Activated CD4-positive, CD25-positive, alpha-beta regulatory T cell (primary cell): Measurements from ENCODE around the gene CYB561D1.
"Not testable (repeated sequence)": the region's sequence is repeated elsewhere in the genome, so short reads cannot be mapped to it uniquely, and the experiment has no call there.

Experiments used
- DNase-seq, 4 experiments: peaks; one replicate each; lab custom pipeline; 2025; lab: John Stamatoyannopoulos, UW

CYB561D1 gene, protein sequence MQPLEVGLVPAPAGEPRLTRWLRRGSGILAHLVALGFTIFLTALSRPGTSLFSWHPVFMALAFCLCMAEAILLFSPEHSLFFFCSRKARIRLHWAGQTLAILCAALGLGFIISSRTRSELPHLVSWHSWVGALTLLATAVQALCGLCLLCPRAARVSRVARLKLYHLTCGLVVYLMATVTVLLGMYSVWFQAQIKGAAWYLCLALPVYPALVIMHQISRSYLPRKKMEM

DNA sequence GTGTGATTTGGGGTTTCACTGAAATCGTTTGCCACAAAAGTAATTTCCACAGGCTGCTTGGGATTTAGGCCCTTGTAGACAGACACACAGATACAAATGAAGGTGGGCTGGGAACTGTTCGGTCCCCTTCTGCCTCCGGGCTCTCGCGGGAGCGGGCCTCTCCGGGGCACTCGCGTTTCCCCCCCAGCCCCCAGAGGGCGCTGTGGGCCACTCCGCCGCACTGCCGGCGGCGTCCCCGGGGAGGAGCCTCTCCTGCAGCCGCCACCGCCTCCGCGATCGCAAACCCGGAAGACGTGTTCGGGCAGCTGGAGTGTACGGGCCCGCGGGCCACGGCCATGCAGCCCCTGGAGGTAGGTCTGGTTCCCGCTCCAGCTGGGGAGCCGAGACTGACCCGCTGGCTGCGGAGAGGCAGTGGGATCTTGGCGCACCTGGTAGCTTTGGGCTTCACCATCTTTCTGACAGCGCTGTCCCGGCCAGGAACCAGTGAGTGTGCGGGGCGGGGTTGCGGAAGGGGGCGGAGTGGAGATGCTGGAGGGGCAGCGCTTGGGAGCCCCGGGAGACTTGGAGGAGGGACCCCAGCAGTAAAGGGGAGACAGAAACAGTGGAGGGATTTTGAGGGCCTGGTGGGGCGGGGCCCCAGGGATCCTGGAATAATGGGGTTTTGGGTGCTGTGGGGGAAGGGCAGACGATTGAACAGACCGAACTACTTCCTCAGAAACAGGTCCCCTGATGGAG lies at the start of gene CYB561D1:
Gene CYB561D1 (plus strand): TSS at position 290 of the 735 bp plus-strand sequence. CDS start 46 bp downstream, at position 336.
- DNase-seq = peak; percentile 82 to 86 (median 82)

DNA sequence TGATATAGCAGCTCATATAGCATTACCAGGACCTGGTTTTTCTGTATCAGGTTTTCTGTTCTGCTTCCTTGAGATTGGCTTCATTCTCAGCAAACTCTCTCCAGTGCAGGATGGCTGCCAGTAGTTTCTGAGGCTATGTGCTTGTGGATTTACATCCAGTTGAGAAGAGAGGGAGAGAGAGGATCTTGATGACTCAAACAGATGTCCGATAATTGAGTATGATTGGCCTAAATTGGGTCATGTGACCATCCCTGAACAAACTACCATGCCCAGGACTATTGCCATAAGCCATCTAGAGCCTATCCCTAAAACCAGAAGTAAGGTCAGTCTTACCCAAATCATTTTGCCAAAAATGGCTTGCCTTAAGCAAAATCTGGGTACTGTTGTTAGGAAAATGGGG lies 49.5 kb upstream of the CYB561D1 start:
- DNase-seq = no peak

DNA sequence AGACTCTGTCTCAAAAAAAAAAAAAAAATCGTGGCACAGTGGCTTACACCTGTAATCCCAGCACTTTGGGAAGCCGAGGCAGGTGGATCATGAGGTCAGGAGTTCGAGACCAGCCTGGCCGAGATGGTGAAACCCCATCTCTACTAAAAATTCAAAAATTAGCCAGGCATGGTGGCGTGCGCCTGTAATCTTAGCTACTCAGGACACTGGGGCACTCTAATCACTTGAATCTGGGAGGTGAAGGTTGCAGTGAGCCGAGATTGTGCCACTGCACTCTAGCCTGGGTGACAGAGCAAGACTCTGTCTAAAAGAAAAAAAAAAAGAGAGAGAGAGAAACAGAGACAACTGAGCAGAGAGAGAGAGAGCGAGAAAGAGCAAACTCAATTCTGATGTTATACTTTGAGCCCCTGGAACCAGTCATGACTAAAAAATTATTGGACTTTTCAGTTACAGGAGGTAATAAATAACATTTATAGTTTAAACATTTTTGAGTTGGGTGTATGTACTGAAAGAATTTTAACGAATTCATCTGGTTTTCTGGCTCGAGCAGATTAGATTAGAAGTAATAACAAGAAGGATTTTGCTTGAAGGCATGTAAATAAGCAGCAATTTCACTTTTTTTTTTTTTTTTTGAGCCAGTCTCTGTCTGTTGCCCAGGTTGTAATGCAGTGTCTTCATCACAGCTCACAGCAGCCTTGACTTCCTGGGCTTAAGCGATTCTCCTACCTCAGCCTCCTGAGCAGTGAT lies 47.8 kb upstream of the CYB561D1 start:
- DNase-seq = not testable (repeated sequence)

DNA sequence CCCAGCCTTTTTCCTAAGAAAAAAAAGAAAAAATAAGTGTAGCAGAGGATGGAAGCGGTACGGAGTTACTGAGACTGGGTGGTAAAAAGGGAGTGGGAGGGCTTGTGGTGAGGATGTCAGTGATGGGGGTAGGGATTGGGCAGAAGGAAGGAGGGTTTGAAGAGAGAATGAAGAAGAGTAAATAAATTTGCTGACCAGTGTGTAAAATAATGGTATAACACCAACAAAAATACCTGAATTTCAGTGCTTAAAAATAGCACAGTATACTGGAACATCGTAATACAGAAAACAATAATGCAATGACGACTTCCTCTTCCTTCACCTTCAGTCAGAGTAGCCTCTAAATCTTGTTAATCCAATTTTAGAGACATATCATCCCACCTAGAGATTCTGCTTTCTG lies 46.4 kb upstream of the CYB561D1 start:
- no peak for DNase-seq

DNA sequence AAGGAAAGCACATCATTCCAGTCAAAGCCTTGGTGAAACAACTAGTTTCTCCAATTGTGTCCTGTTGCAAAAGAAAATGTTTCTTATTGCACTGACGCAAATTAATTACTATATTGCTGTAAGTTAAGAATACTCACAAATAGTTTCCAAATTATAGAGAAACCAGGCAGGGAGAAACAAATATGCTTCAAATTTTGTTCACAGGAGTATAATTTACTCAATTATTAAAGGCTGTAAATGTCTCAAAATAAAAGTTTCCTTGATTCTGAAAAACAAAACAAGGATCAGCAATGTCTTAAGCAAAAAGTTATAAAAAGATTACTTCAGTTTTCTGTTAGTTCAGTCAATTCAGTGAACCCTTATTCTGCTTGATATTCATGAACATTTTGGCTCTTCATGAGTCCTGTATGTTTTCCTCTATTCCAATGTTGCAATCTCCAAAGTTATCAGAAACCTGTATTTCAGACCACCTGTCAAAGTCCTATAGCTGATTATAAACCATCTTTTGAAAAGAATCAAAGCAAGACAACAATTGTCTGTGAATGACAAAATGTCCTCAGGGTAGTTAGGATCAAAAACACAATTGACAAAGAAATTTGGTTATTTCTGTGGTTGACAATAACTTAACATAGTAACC lies 39.3 kb upstream of the CYB561D1 start:
- DNase-seq = no peak

DNA sequence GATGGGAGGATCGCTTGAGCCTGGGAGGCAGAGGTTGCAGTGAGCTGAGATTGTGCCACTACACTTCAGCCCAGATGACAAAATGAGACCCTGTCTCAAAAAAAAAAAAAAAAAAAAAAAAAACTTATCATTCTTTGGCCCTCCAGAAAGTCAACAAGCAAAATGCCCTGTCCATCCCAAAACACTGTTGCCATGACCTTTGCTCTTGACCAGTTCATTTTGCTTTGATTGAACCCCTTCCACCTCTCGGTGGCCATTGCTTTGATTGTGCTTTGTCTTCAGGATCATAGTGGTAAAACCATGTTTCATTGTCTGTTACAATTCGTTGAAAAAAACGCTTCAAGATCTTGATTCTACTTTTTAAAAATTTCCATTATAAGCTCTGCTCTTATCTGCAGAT lies 36.1 kb upstream of the CYB561D1 start:
- no peak for DNase-seq

DNA sequence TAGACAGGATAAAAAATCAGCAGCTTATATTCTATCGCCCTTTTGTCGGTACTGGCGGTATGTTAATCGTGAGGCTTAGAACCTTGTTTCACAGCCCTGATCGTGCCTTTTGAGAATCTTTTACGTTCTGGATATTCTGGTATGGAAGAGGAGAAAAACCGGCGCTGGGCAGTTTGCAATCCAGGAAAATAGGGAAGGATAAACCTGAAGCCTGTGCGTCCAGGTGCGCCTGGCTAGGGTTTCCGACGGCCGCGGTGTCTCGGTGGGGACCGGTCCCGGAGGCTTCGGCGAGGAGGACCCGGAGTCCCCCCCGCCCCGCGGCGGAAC lies 27.8 kb upstream of the CYB561D1 start:
- no peak for DNase-seq

DNA sequence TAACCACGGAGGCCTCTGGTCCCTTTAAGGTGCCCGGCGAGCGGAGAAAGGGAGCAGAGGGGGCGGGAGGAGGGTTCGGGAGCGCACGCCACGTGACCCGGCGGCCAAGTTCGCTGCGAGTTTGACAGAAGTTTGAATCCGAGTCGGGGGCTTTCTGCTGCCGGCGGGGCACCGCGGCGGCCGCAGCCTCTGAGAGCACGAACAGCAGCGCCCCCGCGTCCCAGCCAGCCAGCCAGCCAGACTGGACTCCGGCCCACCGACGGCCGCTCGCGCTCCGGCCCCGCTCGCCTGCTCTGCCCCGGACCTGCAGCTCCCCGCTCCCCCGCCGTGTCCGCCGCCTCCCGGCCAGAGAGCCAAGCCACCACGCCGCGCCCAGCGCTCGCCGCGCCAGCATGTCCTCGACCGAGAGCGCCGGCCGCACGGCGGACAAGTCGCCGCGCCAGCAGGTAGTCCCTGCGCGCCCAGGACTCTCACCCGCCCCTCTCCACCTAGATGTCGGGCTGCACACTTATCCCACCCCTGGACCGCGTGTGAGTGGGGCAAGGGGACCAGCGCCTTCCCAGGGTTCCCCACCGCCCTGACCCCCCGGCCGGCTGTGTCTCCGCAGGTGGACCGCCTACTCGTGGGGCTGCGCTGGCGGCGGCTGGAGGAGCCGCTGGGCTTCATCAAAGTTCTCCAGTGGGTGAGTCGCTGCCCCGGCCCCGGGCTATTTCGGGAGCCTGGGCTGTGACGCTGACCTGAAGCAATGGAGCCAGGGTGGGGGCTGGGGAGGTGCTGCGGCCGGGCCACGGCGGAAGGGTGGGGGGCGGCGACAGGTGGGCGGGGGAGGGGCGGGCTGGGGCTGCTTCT lies 27.2 kb upstream of the CYB561D1 start, which contains the start of gene SYPL2:
Gene SYPL2 (plus strand): TSS at position 95 of the 849 bp plus-strand sequence. CDS start 298 bp downstream, at position 393.
- DNase-seq = no peak

DNA sequence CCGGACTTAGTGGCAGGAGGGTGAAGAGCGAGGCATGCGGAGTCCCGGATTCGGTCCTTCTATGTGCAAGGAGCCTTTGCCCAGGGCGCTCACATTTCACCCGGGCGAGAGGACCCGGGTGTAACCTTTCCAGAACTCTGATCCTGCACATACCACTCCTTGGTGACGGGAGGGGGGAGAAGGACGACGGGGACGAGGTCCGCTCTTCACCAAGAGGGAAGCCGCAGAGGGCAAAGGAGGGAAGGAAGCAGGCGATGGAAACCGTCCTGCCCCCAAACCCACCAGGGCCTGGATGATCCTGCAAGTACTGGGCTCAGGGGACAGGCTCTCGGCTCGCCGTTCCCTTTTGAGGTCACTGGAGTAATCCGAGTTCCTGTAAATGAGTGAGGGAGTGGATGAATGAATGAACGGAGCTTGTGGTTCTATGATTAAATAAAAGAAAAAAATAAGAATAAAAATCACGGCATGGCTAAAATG lies 26.6 kb upstream of the CYB561D1 start:
- no peak for DNase-seq

DNA sequence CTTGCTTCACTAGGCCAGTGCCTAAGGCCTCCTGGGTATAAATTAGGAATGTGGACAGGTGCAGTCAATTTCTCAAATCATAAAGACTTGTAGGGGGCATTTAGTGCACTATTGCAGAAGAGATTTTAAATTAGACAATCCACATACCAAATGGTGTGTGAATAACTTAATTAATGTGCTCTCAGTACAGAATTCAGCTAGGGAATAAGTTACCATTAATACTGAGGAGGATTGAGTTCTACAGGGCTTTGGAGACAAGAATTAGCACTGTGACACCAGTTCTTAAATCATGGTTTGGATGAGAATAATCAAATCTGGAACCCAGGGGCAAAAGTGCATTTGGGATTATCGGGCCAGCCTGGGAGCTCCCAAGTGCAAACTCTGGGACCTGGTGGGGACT lies 25.8 kb upstream of the CYB561D1 start:
- DNase-seq = no peak

DNA sequence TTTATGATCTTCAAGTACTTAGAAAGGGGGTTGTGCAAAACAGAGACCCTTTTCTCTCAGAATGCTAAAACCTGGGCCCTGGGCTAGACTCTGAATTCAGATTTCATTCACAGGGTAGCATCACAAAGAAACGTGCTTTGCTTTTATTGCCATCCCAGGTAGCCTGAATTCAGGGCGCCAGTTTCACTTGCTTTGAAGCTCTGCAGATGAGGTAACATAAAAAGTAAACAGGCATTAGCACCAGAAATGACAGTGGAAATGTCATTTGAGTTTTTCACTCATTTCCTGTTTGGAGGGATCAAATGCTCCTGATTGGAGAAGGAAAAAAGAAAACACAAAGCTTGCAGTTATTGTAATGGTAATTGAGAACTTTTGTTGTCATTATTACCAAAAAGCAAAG lies 25.0 kb upstream of the CYB561D1 start:
- no peak for DNase-seq

DNA sequence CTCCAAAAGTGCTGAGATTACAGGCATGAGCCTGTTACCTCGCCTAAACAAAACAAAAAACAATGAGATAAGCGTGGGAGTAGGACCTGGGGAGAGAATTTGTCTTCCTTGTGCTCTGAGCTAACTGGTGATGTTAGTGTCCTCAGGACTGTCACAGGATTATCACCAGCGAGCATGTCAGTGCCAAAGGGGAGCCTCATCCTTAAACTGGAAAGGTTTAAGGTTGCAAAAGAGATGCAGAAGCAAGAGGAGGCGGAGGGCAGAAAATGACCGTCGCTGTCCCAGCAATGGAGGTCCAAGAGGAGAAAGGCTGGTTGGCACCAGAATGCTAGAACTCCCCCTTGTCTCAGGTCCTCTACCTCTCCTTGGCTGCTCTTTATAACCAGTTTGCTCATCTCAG lies 23.6 kb upstream of the CYB561D1 start:
- DNase-seq = no peak

DNA sequence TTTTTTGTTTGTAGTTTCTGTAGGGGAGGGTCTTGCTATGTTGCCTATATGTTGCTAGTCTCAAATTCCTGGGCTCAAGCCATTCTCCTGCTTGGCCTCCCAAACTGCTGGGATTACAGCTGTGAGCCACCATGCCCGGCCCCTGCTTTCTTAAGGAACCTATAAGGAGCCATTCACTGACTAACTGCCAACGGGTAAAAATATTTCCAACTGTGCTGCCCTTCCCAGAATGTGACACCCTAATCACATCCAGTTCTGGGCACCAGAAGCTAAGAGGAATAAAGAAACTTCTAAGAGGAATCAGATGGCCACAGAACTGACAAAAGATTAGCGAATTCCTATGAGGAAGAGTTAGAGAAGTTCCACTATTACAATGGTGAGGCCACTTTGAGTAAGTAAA lies 21.1 kb upstream of the CYB561D1 start:
- DNase-seq = no peak

DNA sequence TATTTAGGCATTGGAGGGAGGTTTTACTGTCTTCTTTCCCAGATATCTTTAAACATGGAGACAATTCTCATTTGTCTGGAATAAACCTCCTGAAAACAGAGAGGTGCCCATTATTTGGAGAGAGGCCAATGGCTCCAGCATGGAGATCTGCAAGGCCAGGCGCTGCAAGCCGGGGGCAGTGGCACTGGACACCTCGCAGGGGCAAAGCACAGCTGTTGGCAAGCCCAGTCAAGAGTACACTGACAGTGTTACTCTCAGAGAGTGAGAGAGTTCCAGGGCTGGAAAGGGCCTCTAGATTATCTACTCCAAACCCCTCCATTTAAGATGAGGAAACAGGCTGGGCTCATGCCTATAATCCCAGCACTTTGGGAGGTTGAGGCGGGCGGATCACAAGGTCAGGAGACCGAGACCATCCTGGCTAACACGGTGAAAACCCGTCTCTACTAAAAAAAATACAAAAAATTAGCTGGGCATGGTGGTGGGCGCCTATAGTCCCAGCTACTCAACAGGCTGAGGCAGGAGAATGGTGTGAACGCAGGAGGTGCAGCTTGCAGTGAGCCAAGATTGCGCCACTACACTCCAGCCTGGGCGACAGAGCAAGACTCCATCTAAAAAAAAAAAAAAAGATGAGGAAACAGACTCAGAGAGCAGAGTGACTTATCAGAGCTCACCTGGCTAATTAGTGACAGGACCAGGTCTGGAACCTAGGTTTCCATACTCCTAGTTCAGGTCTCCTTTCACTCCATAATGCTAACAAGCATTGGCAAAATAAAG lies 20.4 kb upstream of the CYB561D1 start:
- DNase-seq = not testable (repeated sequence)

DNA sequence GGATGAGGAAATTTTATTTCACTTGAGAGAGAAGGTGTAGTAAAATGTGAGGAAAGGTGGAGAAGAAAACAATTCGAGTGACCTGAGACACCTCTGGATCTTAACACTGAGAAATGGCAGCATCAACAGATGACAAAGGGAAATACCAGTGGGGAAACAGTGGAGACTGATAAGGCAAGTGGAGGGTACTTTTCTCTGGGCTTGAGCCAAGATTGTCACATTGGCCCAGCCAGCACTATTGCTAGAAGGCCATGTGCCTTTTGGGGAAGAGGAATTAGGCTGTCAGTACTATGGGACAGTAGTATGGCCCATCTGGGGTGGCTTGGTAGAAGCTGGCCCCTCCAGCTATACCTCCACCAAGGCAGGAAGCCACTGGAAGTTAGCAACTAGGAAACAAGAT lies 19.2 kb upstream of the CYB561D1 start:
- DNase-seq = no peak

DNA sequence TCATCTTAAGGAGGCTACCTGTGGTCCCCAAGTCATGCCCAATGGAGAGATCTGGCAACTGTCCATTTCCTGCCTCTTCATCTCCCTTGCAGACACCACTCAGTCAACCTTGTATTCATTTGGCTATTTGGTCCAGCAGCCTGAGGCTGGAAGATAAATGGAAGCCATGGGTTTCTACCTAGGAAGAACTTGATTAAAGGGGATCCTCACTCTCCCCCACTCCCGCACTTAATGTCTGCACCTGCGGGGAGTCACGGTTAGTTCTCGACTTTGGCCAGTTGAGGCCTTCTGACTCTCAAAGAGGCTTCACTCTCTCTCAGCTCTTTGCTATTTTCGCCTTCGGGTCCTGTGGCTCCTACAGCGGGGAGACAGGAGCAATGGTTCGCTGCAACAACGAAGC lies 18.6 kb upstream of the CYB561D1 start:
- no peak for DNase-seq

DNA sequence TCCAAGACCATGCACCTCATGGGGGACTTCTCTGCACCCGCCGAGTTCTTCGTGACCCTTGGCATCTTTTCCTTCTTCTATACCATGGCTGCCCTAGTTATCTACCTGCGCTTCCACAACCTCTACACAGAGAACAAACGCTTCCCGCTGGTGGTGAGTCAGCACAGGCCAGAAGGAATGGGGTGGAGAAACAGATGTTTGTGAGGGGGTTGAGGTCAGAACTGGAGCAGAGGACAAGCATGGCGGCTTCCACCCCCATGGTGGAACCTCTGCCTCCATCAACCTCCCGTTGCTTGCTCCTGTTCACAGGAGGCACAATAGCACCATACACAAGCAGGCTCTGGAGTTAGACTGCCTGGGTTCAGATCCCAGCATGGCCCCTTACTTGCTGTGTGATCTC lies 17.1 kb upstream of the CYB561D1 start:
- no peak for DNase-seq

DNA sequence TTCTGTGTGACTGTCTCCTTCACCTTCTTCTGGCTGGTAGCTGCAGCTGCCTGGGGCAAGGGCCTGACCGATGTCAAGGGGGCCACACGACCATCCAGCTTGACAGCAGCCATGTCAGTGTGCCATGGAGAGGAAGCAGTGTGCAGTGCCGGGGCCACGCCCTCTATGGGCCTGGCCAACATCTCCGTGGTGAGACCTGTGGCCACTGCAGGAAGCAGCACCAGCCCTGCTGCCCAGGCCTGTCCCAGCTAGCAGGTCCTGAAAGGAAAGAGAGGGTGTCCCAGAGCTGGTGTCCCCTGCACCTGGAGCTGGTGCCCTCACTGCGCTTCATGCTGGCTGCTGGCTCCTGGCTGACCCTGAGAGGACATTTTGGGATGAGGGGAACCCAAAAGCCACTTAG lies 16.1 kb upstream of the CYB561D1 start:
- no peak for DNase-seq

DNA sequence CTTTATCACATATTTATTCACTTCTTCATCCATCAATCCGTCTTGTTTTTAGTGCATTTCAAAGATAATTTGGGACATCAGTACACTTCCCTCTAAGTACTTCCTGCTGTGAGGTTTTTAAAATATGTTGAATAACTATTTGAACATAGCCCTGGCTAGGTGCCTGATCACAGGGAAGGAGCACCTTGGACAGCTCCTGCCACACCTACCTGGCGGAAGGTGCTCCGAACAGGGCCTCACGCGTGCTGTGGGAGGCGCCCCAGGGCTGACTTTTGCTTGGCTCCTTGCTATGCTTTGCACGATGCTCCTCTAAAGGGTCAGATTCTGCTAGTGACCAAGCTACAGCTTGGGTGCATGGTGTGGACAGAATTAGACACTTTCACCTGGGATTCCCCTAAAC lies 15.1 kb upstream of the CYB561D1 start:
- DNase-seq = no peak

DNA sequence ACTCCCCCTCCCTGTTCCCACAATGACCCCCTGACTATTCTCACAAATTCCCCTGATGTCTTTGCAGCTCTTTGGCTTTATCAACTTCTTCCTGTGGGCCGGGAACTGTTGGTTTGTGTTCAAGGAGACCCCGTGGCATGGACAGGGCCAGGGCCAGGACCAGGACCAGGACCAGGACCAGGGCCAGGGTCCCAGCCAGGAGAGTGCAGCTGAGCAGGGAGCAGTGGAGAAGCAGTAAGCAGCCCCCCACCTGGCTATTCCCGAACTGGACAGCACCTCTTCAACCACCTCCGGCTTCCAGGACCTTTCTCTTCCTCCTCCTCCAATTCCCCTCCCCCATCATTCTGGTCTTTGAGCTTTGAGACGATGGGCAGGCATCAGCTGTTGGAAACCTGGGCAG lies 14.6 kb upstream of the CYB561D1 start:
- no peak for DNase-seq

DNA sequence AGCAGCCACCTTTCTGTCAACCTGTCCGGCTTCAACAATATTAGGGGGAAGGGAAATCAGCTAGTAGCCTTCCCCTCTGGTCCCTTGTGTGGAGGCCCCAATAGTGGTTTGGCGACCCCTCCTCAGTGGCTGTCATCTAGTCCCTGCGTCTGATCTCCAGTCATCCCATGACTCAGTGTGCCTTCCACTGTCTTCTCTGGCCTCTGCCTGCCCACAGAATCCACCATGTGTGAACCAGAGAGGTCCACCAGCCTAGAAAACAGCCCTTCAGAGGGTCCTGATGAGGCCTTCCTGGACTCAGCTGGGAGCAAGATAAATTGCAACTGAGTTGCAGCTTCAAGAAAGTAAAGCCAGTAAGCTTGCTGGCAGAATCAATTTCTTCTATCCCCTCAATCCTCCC lies 14.0 kb upstream of the CYB561D1 start:
- no peak for DNase-seq
